ENCODE measurements around the gene UBR1. TPM values are rescaled to one million over a fixed set of nuclear protein-coding genes. Genes with fewer than 3 reads are reported as not detected.

Gene UBR1
- total and polyA plus RNA-seq, 7 donors: 4.8 to 25.1 (median 20.4) TPM

DNA sequence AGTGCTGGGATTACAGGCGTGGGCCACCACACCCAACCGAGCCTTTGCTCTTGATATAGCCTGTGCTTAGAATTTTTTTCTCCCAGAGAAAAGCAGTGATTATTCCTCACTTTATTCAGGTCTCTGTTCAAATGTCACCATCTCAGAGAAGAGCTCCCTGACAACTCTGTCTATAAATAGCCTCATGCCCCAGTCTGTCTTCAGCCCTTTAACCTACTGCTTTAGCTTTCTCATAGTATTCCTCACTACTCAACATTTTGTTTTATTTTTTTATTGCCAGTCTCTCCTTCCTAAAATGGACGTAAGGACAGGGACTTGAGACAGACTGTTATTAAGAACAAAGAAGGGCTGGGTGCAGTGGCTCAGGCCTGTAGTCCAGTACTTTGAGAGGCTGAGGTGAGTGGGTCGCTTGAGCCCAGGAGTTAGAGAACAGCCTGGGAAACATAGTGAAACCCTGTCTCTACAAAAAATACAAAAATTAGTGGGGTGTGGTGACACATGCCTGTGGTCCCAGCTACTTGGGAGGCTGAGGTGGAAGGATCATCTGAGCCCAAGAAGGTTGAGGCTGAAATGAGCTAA lies 106.5 kb downstream of the UBR1 start:
- Histone ChIP-seq H3K27ac (no peak overlapping the region), H3K27me3 (ENCODE audit: insufficient read depth in 3 of 3, low read length in 2 of 3) (no peaks in the 10 kb centered on the region), H3K36me3 (ENCODE audit: insufficient read depth in 1 of 2, low read depth in 1 of 2) (peaks cover 2 to 71% of the 10 kb centered on the region in 2 donors), H3K4me3 (no peak overlapping the region), H3K9me3 (no peaks in the 10 kb centered on the region), H3K4me1 (no peaks in the 10 kb centered on the region)
- DNase-seq: no peak
- WGBS, 3 donors: 92 to 96% (median 95%) methylated on average over 4 of the region's 4 CpGs
- intact Hi-C loops (cut with DNase I): no loop called here
- TF ChIP-seq, protein P1, sequence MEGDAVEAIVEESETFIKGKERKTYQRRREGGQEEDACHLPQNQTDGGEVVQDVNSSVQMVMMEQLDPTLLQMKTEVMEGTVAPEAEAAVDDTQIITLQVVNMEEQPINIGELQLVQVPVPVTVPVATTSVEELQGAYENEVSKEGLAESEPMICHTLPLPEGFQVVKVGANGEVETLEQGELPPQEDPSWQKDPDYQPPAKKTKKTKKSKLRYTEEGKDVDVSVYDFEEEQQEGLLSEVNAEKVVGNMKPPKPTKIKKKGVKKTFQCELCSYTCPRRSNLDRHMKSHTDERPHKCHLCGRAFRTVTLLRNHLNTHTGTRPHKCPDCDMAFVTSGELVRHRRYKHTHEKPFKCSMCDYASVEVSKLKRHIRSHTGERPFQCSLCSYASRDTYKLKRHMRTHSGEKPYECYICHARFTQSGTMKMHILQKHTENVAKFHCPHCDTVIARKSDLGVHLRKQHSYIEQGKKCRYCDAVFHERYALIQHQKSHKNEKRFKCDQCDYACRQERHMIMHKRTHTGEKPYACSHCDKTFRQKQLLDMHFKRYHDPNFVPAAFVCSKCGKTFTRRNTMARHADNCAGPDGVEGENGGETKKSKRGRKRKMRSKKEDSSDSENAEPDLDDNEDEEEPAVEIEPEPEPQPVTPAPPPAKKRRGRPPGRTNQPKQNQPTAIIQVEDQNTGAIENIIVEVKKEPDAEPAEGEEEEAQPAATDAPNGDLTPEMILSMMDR (IDR thresholded peaks at IDR 0.05): no peak
- no peak for ATAC-seq

DNA sequence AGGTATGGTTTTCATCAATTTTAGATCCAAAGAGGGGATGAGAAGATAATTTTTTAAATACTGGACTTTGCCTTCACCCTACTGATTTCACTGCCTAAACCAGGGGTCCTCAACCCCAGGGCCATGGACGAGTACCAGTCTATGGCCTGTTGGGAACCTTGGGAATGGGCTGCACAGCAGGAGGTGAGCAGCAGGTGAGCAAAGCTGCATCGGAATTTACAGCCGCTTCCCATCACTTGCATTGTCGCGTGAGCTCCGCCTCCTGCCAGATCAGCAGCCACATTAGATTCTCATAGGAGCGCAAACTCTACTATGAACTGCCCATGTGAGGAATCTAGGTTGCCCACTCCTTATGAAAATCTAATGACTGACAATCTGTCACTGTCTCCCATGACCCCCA lies 109.0 kb downstream of the UBR1 start:
- WGBS, 3 donors: 93 to 95% (median 94%) methylated on average over 7 of the region's 7 CpGs
- no peaks in the 10 kb centered on the region for H3K27me3 ChIP-seq (ENCODE audit: insufficient read depth in 3 of 3, low read length in 2 of 3)
- TF ChIP-seq, protein P1 (IDR thresholded peaks at IDR 0.05): no peak
- no peak overlapping the region for H3K4me3 ChIP-seq
- H3K4me1 ChIP-seq: no peaks in the 10 kb centered on the region
- H3K27ac ChIP-seq: no peak overlapping the region
- intact Hi-C loops (cut with DNase I): no loop called here
- no peaks in the 10 kb centered on the region for H3K9me3 ChIP-seq
- DNase-seq (no peak), ATAC-seq (no peak)
- H3K36me3 ChIP-seq (ENCODE audit: insufficient read depth in 1 of 2, low read depth in 1 of 2): peaks cover 0 to 60% of the 10 kb centered on the region in 2 donors

DNA sequence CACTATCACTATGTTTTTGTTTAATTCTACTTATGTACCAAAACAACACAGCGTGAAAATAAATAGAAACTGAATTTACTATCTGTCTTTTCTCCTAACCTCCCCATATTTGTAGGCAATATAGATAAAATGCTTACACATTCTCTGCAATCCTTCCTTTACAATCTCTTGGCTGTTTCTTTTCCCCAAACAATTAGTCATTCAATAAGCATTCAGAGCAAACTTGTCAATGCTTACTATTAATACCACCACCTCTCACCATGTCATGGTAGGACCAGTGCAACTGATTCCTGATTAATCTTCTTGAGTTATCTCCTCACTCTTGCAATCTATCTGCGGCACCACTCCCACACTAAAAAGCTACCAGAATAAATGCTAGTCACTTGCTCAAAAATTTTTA lies 111.3 kb downstream of the UBR1 start:
- Histone ChIP-seq H3K27ac (no peak overlapping the region), H3K4me3 (no peak overlapping the region), H3K27me3 (ENCODE audit: insufficient read depth in 3 of 3, low read length in 2 of 3) (no peaks in the 10 kb centered on the region), H3K36me3 (ENCODE audit: insufficient read depth in 1 of 2, low read depth in 1 of 2) (peaks cover 3 to 60% of the 10 kb centered on the region in 2 donors), H3K9me3 (no peaks in the 10 kb centered on the region), H3K4me1 (no peaks in the 10 kb centered on the region)
- 97 to 98% (median 97%) methylated on average over 2 of the region's 2 CpGs for WGBS, 3 donors
- DNase-seq (no peak), ATAC-seq (no peak)
- TF ChIP-seq, protein P1 (IDR thresholded peaks at IDR 0.05): no peak
- intact Hi-C loops (cut with DNase I): no loop called here

DNA sequence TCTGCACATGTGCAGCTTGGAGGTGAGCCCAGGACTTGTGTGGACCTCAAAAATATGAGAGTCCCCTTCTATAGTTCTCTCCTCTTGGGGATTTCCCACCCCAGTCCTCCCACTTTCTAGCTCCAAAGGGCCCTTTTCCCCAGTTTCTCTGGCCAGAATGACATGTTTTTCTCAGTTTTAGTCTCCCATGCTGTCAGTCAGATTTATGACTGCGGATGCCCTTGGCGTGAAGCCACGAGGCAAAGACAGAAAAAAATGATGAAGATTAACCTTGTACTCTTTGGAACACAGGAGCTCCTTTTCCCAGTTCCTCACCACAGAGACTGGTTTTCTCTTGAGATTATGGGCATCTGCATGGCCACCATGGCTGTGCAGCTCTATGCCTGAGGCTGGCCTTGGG lies 113.2 kb downstream of the UBR1 start:
- DNase-seq (no peak), ATAC-seq (no peak)
- H3K27me3 ChIP-seq (ENCODE audit: insufficient read depth in 3 of 3, low read length in 2 of 3): no peaks in the 10 kb centered on the region
- H3K27ac ChIP-seq: no peak overlapping the region
- H3K9me3 ChIP-seq: no peaks in the 10 kb centered on the region
- WGBS, 3 donors: 55 to 71% (median 64%) methylated on average over 3 of the region's 3 CpGs
- intact Hi-C loops (cut with DNase I): no loop called here
- peaks cover 5 to 69% of the 10 kb centered on the region in 2 donors for H3K36me3 ChIP-seq (ENCODE audit: insufficient read depth in 1 of 2, low read depth in 1 of 2)
- no peaks in the 10 kb centered on the region for H3K4me1 ChIP-seq
- TF ChIP-seq, protein P1 (IDR thresholded peaks at IDR 0.05): no peak
- H3K4me3 ChIP-seq: no peak overlapping the region
